DND-41 (cell line): ENCODE data around the gene ZNF526.
"Not testable (repeated sequence)": the region's sequence is repeated elsewhere in the genome, so short reads cannot be mapped to it uniquely, and the experiment has no call there.

Experiments used
- ATAC-seq: fragments of 200-7000 bp; cut with Tn5 transposase; 3 replicates; pipeline ENCODE4 v1.9.1; 2021; ENCODE audit warnings: low read depth; ENCODE audit not compliant: insufficient read depth
- DNase-seq: peaks from one replicate; pipeline ENCODE4 v3.0.0-alpha.2; 2020
- H2AFZ ChIP-seq: 2 replicates; pipeline ENCODE4 v1.6.0; 2012; ENCODE audit warnings: low read depth, low read length
- H3K27ac ChIP-seq: 2 replicates; pipeline ENCODE4 v1.5.1; 2012; ENCODE audit warnings: low read length, inconsistent platforms
- H3K27me3 ChIP-seq: fragments of 200-600 bp; sonication (generic); 2 replicates; pipeline ENCODE4 v1.6.0; 2012; ENCODE audit warnings: low read length, mild to moderate bottlenecking, inconsistent platforms; ENCODE audit not compliant: insufficient read depth, poor library complexity
- H3K36me3 ChIP-seq: 2 replicates; pipeline ENCODE4 v1.5.1; 2012; ENCODE audit warnings: low read length, inconsistent platforms; ENCODE audit not compliant: insufficient read depth
- H3K4me1 ChIP-seq: 2 replicates; pipeline ENCODE4 v1.5.1; 2012; ENCODE audit warnings: mild to moderate bottlenecking, low read length; ENCODE audit not compliant: insufficient read depth
- H3K4me2 ChIP-seq: 2 replicates; pipeline ENCODE4 v1.6.0; 2012; ENCODE audit warnings: mild to moderate bottlenecking, moderate library complexity, low read length, inconsistent platforms; ENCODE audit not compliant: insufficient read depth
- H3K4me3 ChIP-seq, 2 experiments: fragments of 200-600 bp in 1 of 2; shearing (Covaris generic) in 1 of 2; 2 replicates each; pipeline ENCODE4 v1.5.1; 2012 to 2016; ENCODE audit warnings: inconsistent platforms in 2 of 2, low read length in 2 of 2, mild to moderate bottlenecking in 2 of 2, low read depth in 1 of 2, moderate library complexity in 1 of 2
- H3K79me2 ChIP-seq: 2 replicates; pipeline ENCODE4 v1.6.0; 2012; ENCODE audit warnings: low read length, inconsistent platforms; ENCODE audit not compliant: insufficient read depth
- H3K9ac ChIP-seq: 2 replicates; pipeline ENCODE4 v1.6.0; 2012; ENCODE audit warnings: low read depth, mild to moderate bottlenecking, inconsistent platforms, low read length, moderate library complexity
- H3K9me3 ChIP-seq: 2 replicates; pipeline ENCODE4 v1.5.1; 2012; ENCODE audit warnings: low read length, moderate library complexity, mild to moderate bottlenecking, inconsistent platforms; ENCODE audit not compliant: insufficient read depth, severe bottlenecking
- H4K20me1 ChIP-seq: 2 replicates; pipeline ENCODE4 v1.6.0; 2012; ENCODE audit warnings: low read length; ENCODE audit not compliant: insufficient read depth
- CTCF ChIP-seq: IDR thresholded peaks from 2 replicates; pipeline ENCODE4 v1.5.1; 2012; ENCODE audit warnings: borderline replicate concordance, low read length, moderate library complexity, mild to moderate bottlenecking; ENCODE audit not compliant: poor library complexity, severe bottlenecking; ENCODE audit errors: extremely low read depth
- EZH2 ChIP-seq: IDR thresholded peaks from 3 replicates; pipeline ENCODE4 v1.6.1; 2012; ENCODE audit warnings: borderline replicate concordance, low read depth, mild to moderate bottlenecking, moderate library complexity, low read length, inconsistent platforms; ENCODE audit not compliant: severe bottlenecking

Gene ZNF526

GRCh38 chr19:42261763-42262162, 41.7 kb downstream of the ZNF526 start:
- H3K4me2 ChIP-seq = no peak overlapping the region
- H3K9me3 ChIP-seq = no peaks in the 10 kb centered on the region
- no peaks in the 10 kb centered on the region for H4K20me1 ChIP-seq
- TF ChIP-seq EZH2 = no peak
- TF ChIP-seq CTCF = no peak
- H3K4me1 ChIP-seq = no peaks in the 10 kb centered on the region
- DNase-seq (no peak), ATAC-seq (no peak)
- no peak overlapping the region for H2AFZ ChIP-seq
- no peaks in the 10 kb centered on the region for H3K36me3 ChIP-seq
- no peaks in the 10 kb centered on the region for H3K27me3 ChIP-seq
- no peak overlapping the region for H3K27ac ChIP-seq
- H3K4me3 ChIP-seq = no peak overlapping the region
- no peaks in the 10 kb centered on the region for H3K79me2 ChIP-seq
- H3K9ac ChIP-seq = no peak overlapping the region

- not testable (repeated sequence) for H3K9me3 ChIP-seq, H3K27me3 ChIP-seq, H3K4me2 ChIP-seq, H3K36me3 ChIP-seq, H3K27ac ChIP-seq, ATAC-seq, H3K4me3 ChIP-seq, DNase-seq, H2AFZ ChIP-seq, H4K20me1 ChIP-seq
- Histone ChIP-seq H3K4me1 (peaks cover 24% of the 10 kb centered on the region), H3K9ac (peak overlapping the region; percentile 14; the same call in 1 of the 2 replicates), H3K79me2 (peaks cover 18% of the 10 kb centered on the region)
These were observed 46.0 kb downstream of the ZNF526 start for GRCh38 chr19:42266105-42266504.

- Histone ChIP-seq H3K4me1 (peaks cover 24% of the 10 kb centered on the region), H2AFZ (peak overlapping the region; percentile 82), H3K79me2 (peaks cover 27% of the 10 kb centered on the region), H3K4me3 (peak overlapping the region in 1 of 2 experiments; percentile 64; a peak in 2 of 4 replicates), H3K27ac (peak overlapping the region; percentile 88), H3K4me2 (peak overlapping the region; percentile 81), H3K9ac (peak overlapping the region; percentile 73)
- not testable (repeated sequence) for H3K9me3 ChIP-seq, DNase-seq, H3K36me3 ChIP-seq, ATAC-seq, H3K27me3 ChIP-seq, H4K20me1 ChIP-seq
These were observed 47.0 kb downstream of the ZNF526 start for GRCh38 chr19:42266928-42267603.

GRCh38 chr19:42267644-42268141, 47.6 kb downstream of the ZNF526 start:
- Histone ChIP-seq H4K20me1 (no peaks in the 10 kb centered on the region), H3K4me1 (peaks cover 24% of the 10 kb centered on the region), H3K4me2 (peak overlapping the region; percentile 81), H3K9ac (peak overlapping the region; percentile 73), H2AFZ (peak overlapping the region; percentile 82), H3K27ac (peak overlapping the region; percentile 88), H3K27me3 (no peaks in the 10 kb centered on the region), H3K79me2 (peaks cover 28% of the 10 kb centered on the region), H3K36me3 (peaks cover 16% of the 10 kb centered on the region), H3K9me3 (no peaks in the 10 kb centered on the region), H3K4me3 (peak overlapping the region; percentile 22 to 64; a peak in 3 of 4 replicates)
- DNase-seq (no peak), ATAC-seq (no peak)
- TF ChIP-seq CTCF = no peak
- no peak for TF ChIP-seq EZH2
